Subcutaneous abdominal adipose tissue (tissue), 5 donors: Measurements from ENCODE around the gene PRR18.

Source experiments
- H3K27ac ChIP-seq: one replicate; pipeline ENCODE4 v1.7.0; 2013; ENCODE audit warnings: low read depth, mild to moderate bottlenecking, inconsistent platforms, low read length, moderate library complexity
- H3K27me3 ChIP-seq, 5 donors: one replicate each; pipeline ENCODE4 v1.7.0; 2013; ENCODE audit warnings: low read length in 5 of 5, inconsistent platforms in 1 of 5; ENCODE audit not compliant: control insufficient read depth in 5 of 5, insufficient read depth in 4 of 5
- H3K36me3 ChIP-seq, 5 donors: one replicate each; pipeline ENCODE4 v1.7.0; 2013; ENCODE audit warnings: low read length in 5 of 5; ENCODE audit not compliant: control insufficient read depth in 5 of 5, insufficient read depth in 5 of 5
- H3K4me1 ChIP-seq, 5 donors: one replicate each; pipeline ENCODE4 v1.7.0; 2013; ENCODE audit warnings: low read length in 5 of 5, mild to moderate bottlenecking in 3 of 5, moderate library complexity in 1 of 5; ENCODE audit not compliant: control insufficient read depth in 5 of 5, insufficient read depth in 5 of 5
- H3K4me3 ChIP-seq, 5 donors: one replicate each; pipeline ENCODE4 v1.7.0; 2013; ENCODE audit warnings: low read length in 5 of 5, low read depth in 1 of 5
- H3K9ac ChIP-seq, 5 donors: one replicate each; pipeline ENCODE4 v1.7.0; 2013; ENCODE audit warnings: low read length in 5 of 5, mild to moderate bottlenecking in 4 of 5, moderate library complexity in 3 of 5
- H3K9me3 ChIP-seq, 5 donors: one replicate each; pipeline ENCODE4 v1.7.0; 2013; ENCODE audit warnings: low read length in 5 of 5; ENCODE audit not compliant: control insufficient read depth in 5 of 5
- donor health status: healthy.
- donor health status: healthy.
- donor health status: healthy.
- donor health status: healthy.
- donor health status: healthy.

Gene PRR18

GRCh38 chr6:166308033-166308768 lies at the start of gene PRR18:
Gene PRR18 (minus strand): TSS chr6:166308392. CDS start chr6:166308142, 250 bp downstream.
- Histone ChIP-seq H3K9ac (peak within 1 kb of the TSS in 1 of 5 donors; percentile 52), H3K4me3 (peak within 1 kb of the TSS in 4 of 5 donors; percentile 46 to 67 (median 56)), H3K27me3 (peaks cover 7 to 30% (median 22%) of the 10 kb centered on the region in 5 donors), H3K9me3 (no peaks in the 10 kb centered on the region), H3K27ac (no peak within 1 kb of the TSS), H3K4me1 (peaks cover 0 to 25% (median 21%) of the 10 kb centered on the region in 5 donors), H3K36me3 (no peaks in the 10 kb centered on the region)

GRCh38 chr6:166355552-166355951 lies 47.4 kb upstream of the PRR18 start:
- H3K4me3 ChIP-seq, result no peak overlapping the region
- H3K9ac ChIP-seq, result no peak overlapping the region

GRCh38 chr6:166354965-166355364 lies 46.8 kb upstream of the PRR18 start:
- Histone ChIP-seq H3K9me3 (peaks cover 0 to 1% (median 0%) of the 10 kb centered on the region in 5 donors), H3K4me1 (peaks cover 0 to 12% (median 5%) of the 10 kb centered on the region in 5 donors), H3K36me3 (no peaks in the 10 kb centered on the region), H3K4me3 (no peak overlapping the region), H3K27me3 (no peaks in the 10 kb centered on the region), H3K27ac (no peak overlapping the region), H3K9ac (no peak overlapping the region)

More at GRCh38 chr6:166355552-166355951, 47.4 kb upstream of the PRR18 start:
- Histone ChIP-seq H3K27me3 (no peaks in the 10 kb centered on the region), H3K36me3 (no peaks in the 10 kb centered on the region), H3K4me1 (peaks cover 0 to 18% (median 10%) of the 10 kb centered on the region in 5 donors), H3K27ac (no peak overlapping the region), H3K9me3 (no peaks in the 10 kb centered on the region)

- H3K9me3 ChIP-seq, result peaks cover 0 to 5% (median 0%) of the 10 kb centered on the region in 5 donors
- no peaks in the 10 kb centered on the region for H3K36me3 ChIP-seq
- H3K27me3 ChIP-seq, result no peaks in the 10 kb centered on the region
- no peak overlapping the region for H3K4me3 ChIP-seq
- peaks cover 0 to 8% (median under 1%) of the 10 kb centered on the region in 5 donors for H3K4me1 ChIP-seq
- no peak overlapping the region for H3K27ac ChIP-seq
- H3K9ac ChIP-seq, result no peak overlapping the region
Measured at GRCh38 chr6:166354143-166354542, 46.0 kb upstream of the PRR18 start.

- Histone ChIP-seq H3K4me1 (peaks cover 0 to 13% (median 7%) of the 10 kb centered on the region in 5 donors), H3K27me3 (no peaks in the 10 kb centered on the region), H3K4me3 (no peak overlapping the region), H3K27ac (no peak overlapping the region), H3K9ac (no peak overlapping the region), H3K36me3 (no peaks in the 10 kb centered on the region), H3K9me3 (peaks cover 0 to 5% (median 0%) of the 10 kb centered on the region in 5 donors)
Measured at GRCh38 chr6:166353507-166353906, 45.3 kb upstream of the PRR18 start.

GRCh38 chr6:166352923-166353322 lies 44.7 kb upstream of the PRR18 start:
- Histone ChIP-seq H3K4me3 (no peak overlapping the region), H3K27me3 (no peaks in the 10 kb centered on the region), H3K36me3 (no peaks in the 10 kb centered on the region), H3K4me1 (peaks cover 0 to 11% (median 8%) of the 10 kb centered on the region in 5 donors), H3K9ac (no peak overlapping the region), H3K27ac (no peak overlapping the region), H3K9me3 (peaks cover 0 to 5% (median 0%) of the 10 kb centered on the region in 5 donors)

GRCh38 chr6:166351715-166352285 lies 43.6 kb upstream of the PRR18 start:
- Histone ChIP-seq H3K9ac (peak overlapping the region in 1 of 5 donors; percentile 25), H3K27ac (no peak overlapping the region)

GRCh38 chr6:166348305-166348949 lies 40.2 kb upstream of the PRR18 start:
- Histone ChIP-seq H3K27me3 (no peaks in the 10 kb centered on the region), H3K9ac (no peak overlapping the region), H3K9me3 (peaks cover 0 to 5% (median 0%) of the 10 kb centered on the region in 5 donors), H3K4me3 (no peak overlapping the region), H3K4me1 (peaks cover 0 to 19% (median 10%) of the 10 kb centered on the region in 5 donors), H3K27ac (peak overlapping the region; percentile 50), H3K36me3 (no peaks in the 10 kb centered on the region)

More at GRCh38 chr6:166351715-166352285, 43.6 kb upstream of the PRR18 start:
- Histone ChIP-seq H3K27me3 (no peaks in the 10 kb centered on the region), H3K9me3 (peaks cover 0 to 5% (median 0%) of the 10 kb centered on the region in 5 donors), H3K4me1 (peaks cover 0 to 17% (median 9%) of the 10 kb centered on the region in 5 donors), H3K36me3 (no peaks in the 10 kb centered on the region), H3K4me3 (peak overlapping the region in 1 of 5 donors; percentile 23)

GRCh38 chr6:166346965-166347364 lies 38.8 kb upstream of the PRR18 start:
- H3K36me3 ChIP-seq, result no peaks in the 10 kb centered on the region
- H3K4me1 ChIP-seq, result peaks cover 0 to 27% (median 18%) of the 10 kb centered on the region in 5 donors
- no peak overlapping the region for H3K27ac ChIP-seq
- H3K9me3 ChIP-seq, result peaks cover 0 to 5% (median 0%) of the 10 kb centered on the region in 5 donors
- H3K4me3 ChIP-seq, result no peak overlapping the region
- H3K9ac ChIP-seq, result no peak overlapping the region
- no peaks in the 10 kb centered on the region for H3K27me3 ChIP-seq
